NCI-H774 (cell line): ENCODE data around the gene P2RX6.
"Not testable (repeated sequence)": the region's sequence is repeated elsewhere in the genome, so short reads cannot be mapped to it uniquely, and the experiment has no call there.

Source experiments
- DNase-seq: peaks from one replicate; lab custom pipeline; 2025; lab: John Stamatoyannopoulos, UW

P2RX6 gene

GRCh38 chr22:21052715-21053459 is 37.9 kb downstream of the P2RX6 start:
- no peak for DNase-seq

- no peak for DNase-seq
These were observed 39.2 kb downstream of the P2RX6 start for GRCh38 chr22:21054046-21054713.

DNA sequence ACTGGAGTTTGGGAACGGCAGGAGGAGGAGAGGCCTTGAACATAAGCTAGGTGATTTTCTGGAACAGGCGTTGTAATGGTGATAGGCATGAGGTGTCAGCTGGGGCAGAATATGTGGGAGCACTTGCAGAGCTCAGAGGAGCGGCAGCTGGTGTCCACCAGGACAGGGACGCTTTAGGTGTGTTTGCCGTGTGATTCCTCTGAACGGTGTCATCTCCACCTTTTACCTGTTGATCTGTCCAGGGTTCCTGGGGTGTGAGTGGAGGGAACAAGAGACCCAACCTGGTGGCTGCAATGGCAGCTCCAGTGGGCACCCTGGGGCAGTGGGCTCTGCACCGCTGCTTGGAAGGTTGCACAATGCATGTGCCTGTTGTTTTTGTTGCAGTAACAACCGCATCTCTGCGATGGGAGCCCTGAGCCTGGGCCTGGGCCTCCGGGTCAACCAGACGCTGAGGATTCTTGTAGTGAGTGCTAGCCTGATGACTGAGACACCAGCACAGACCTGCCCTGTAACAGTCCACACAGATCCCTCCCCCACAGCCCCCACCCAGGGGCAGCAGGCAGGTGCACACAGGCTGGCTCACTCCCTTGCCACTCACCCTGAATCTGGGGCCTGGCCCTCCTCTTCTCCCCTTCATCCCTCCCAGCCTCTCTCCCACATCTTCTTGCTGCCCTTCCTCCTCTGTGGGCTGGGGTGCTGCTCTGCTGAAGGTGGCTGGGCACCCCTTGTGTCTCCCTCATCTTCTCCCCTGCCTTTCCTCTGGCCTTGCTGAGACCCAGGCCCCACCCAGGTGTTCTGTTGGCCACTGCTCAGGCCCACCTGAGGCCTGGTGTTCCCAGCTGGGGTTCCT is 40.0 kb downstream of the P2RX6 start:
- no peak for DNase-seq

GRCh38 chr22:21055564-21055834 is 40.5 kb downstream of the P2RX6 start:
- no peak for DNase-seq

DNA sequence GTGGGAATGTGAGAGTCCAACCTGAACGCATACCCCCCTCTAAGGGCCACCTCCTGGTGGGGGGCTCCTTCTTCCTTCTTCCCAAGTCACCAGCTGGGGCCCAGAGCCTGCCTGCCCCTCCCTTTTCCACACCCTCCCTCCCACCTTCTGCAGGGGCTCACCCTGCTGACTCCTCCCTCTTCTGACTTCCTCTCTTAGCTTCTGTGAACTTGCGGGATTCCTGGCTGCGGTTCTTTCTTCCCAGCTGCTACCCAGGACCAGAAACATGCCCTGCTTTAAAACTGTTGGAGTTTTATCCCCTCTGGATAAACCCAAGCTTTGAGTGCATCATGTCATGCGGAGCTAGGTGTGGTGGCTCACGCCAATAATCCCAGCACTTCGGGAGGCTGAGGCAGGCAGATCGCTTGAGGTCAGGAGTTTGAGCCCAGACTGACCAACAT is 40.9 kb downstream of the P2RX6 start:
- no peak for DNase-seq

DNA sequence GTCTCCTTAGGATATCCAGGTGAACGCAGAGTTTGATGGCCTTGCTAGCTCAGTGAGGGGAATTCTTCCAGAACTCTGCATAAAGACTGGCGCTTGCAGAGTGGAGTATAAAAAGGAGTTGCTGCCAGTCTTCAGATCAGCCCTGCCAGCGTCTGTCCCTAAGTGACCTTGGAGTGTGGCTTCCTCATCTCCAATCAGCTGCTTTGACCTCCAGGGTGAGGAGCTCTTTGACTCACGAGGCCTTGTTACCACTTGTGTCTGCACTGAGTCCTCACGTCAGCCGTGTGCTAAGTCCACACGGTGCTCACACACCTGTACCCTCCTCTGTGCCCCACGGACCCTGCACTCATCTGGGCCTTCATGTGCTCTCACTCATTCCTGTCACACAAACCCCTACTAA is 45.4 kb downstream of the P2RX6 start:
- DNase-seq = not testable (repeated sequence)

DNA sequence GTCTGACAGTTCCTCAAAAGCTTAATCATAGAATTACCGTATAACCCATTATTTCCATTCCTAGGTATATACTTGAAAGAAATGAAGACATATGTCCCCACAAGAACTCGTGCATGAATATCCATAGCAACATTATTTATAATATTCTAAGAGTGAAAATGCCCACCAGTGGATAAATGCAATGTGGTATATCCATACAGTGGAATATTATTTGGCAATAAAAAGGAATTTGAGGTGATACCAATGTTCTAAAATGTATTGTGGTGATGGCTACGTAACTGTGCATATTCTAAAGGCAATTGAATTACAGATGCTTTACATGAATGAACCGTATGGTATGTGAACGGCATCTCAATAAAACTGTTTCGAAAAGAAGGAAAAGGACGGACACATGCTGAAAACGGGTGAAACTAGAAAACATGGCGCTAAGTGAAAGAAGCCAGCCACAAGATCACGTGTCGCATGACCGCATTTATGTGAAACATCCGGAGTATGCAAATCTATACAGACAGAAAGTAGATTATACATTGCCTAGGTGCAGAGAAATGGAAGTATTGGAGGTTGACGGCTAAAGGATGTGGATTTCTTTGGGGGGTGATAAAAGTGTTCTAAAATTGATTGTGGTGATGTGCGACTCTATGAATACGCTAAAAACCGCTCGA is 46.8 kb downstream of the P2RX6 start:
- DNase-seq = not testable (repeated sequence)

DNA sequence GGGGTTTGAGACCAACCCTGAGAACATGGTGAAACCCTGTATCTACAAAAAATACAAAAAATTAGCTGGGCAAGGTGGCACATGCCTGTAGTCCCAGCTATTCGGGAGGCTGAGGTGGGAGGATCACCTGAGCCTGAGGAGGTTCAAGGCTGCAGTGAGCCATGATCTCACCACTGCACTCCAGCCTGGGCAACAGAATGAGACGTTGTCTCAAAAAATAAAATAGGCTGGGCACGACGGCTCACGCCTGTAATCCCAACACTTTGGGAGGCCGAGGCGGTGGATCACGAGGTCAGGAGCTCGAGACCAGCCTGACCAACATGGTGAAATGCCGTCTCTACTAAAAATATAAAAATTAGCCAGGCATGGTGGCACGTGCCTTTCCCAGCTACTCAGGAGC is 49.5 kb downstream of the P2RX6 start:
- DNase-seq = not testable (repeated sequence)

DNA sequence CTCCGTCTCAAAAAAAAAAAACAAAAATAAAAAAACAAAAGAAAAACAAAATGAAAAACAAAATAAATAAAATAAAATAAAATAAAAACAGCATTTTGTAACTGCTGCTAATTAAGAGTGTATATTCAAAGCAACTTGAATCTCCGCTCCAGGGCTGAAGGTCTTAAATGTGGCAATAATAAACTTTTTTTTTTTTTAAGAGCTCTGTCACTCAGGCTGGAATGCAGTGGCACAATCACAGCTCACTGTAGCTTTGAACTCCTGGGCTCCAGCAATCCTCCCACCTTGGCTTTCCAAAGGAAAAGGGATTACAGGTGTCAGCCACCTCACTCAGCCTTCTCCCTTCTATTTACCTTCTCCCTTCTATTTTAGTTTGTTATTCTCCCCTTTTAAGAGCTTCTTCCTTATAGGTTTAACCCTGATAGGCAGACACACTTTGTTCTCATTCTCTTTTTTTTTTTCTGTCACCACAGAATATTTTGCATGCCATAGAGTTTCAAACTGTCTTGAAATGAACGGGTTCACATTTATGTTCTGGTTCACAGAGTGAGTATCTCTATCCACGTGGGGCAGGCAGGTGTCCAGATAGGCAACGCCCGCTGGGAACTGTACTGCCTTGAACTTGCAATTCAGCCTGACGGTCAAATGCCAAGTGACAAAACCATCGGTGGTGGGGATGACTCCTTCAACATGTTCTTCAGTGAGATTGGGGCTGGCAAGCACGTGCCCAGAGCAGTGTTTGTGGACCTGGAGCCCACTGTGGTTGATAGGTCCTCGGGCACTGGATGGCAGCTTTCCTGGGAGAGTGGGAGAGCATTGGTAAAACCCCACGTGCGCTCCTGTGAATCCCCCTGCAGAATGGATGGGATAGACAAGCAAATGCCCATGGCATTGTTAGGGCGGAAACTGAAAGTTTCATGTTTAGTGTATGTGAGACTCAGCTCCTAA is 50.2 kb downstream of the P2RX6 start:
- no peak for DNase-seq

- no peak for DNase-seq
These were observed 52.3 kb downstream of the P2RX6 start for GRCh38 chr22:21067075-21067900.

DNA sequence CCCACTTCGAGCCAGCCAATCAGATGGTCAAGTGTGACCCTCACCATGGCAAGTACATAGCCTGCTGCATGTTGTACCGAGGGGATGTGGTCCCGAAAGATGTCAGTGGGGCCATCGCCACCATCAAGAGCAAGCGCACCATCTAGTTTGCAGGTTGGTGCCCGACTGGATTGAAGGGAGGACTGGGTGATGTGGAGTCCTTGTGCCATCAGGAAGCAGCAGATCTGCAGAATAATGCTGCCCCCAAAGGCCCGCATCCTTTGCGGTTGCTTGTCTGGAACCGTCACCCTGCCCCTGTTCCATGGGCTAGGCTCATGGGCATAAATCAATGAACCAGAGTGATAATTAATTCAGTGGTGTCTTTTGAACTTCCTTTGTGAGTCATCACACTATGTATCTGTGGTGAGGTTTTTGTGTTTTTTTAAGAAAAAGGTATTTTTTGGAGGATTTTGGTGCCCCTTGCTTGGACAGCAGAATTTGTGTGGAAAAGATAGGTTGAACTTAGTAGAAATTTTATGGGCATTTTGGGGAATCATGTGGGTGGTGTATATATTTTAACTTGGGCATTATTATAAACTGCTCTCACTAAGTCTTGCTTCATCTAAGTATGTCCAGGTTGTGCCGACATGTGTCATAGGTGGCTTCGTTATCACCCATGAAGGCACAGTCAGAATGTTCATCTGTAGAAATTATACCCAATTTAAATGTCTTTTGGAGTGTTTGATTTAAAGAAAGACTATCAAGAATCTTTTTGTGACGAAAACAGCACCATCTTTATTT is 53.1 kb downstream of the P2RX6 start:
- no peak for DNase-seq

DNA sequence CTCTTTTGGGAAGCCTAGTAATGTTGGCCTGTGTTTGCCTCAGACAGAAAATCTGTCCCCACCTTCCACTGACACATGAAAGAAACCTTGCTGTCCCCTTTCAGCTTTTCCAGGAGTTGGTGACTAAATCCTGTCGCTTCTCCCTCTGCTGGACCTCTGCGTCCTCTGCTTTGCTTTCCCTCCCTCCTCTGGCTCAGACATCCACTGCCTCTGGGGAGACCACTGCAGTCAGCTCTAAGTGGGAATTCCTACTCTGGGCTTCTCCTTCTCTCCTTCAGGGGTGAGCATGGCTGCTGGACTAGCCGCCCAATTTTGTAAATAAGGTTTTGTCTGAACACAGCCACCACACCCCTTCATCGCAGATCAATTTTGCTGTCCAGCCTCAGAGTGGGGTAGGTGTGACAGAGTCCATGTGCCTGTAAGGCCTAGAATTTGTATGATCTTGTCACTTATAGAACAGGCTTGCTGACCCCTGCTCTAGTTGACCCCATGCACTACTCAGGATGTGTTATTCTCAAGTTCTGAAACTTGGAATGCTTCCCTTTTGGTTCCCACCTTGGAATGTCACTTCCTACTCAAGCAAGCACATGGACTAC is 53.8 kb downstream of the P2RX6 start:
- DNase-seq = no peak

DNA sequence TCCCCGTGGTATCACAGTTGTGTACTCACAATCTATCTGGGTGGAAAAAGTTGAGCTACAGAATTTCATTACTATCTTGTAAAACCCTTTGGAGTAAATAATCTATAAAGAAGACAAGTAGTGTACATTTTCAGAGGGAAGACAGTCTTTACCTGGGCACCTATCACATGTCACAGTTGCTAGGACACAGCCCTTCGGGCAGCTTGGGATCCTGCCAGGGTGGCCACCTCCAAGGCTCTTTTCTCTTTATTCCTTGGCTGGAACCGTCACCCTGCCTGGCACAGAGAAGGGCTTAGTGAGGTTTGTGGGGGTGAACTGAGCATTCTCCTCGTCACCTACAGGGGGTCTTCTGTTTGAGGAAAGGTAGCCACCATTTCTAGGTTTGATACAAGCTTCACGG is 54.4 kb downstream of the P2RX6 start:
- DNase-seq = no peak

DNA sequence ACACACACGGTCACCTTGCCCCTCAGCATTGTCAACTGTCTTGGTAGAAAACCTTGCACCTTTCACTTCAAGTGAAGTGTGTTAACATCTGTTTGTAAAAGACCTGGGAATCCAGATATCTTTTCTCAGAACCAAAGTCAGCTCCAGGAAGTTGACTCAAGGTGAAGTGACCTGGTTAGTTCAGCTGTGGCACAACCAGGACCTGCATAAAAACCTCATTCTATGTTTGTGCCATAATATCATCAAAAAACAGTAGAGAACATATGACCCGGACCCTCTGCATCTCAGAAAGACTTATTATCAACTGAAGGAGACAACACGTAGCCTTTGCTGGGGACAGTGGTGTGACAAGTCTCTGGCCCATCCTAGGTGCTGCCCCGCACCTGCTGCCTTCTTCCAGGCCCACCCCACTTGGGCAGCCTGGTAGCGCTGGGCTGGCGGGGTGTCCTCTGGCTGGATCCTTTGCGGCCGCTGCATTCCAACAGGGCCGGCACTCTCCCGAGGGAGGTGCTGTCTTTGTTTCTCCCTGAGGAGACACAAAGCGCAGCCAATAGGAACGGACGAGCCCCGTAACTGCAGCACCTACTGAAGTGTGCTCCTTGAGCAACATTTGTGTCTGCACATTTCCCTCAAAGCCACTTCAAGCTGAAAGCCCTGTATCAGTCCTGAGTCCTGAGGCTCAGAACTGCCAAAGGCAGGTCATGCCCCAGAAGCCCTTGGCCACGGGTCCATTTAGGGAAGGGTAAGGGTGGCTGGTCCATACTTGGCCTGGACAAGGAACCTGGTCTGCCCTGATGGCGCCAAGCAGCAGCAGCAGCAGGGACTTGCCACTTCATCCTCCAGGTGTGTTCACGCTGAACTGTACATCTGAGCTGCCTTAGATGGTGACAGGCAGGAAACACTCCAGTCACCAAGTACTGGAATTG is 56.0 kb downstream of the P2RX6 start:
- DNase-seq = no peak

GRCh38 chr22:21071796-21072195 is 56.8 kb downstream of the P2RX6 start:
- DNase-seq = not testable (repeated sequence)

DNA sequence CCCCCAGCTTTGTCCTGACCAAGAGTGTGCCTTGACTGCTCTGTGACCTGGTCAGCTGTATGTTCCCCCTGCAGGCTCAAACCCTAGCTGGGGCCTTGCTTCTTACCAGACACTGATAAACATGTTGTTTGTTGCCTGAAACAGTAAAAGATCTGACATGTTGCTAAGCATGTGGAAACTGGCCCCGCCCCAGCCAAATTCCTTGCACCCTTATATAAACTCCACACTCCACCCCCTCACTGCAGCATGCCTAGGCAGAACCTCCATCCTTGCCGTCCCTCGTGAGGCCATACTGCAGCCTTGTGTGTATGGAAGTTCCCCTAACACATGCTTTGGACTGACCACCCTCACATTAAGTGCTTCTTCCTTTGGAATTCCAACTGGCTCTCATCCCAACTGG is 58.1 kb downstream of the P2RX6 start:
- no peak for DNase-seq

DNA sequence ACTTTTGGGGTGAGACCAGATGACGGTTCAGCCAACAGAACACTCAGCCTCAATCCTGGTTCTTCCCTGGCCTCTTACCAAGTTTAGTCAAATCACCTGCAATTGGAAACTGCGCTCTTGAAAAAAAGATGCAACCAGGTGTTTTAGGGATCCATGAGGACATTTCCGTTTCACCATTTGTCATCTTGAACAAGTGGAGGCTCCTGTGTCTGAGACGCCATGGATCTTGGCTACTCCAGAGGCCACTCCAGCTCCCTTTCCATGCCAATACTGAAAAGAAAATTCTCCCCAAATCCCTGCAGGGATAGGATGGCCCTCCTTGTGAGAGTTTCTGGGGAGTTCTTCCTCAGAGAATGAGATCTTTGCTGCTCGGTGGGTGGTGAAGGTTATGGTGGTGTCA is 58.5 kb downstream of the P2RX6 start:
- DNase-seq = no peak

- no peak for DNase-seq
These were observed 59.2 kb downstream of the P2RX6 start for GRCh38 chr22:21074102-21074715.
